Dermis blood vessel endothelial cell (primary cell): ENCODE results near the gene ABLIM3. TPM values are rescaled to one million over a fixed set of nuclear protein-coding genes. Genes with fewer than 3 reads are reported as not detected.

Experiments used
- DNase-seq: peaks from one replicate; pipeline ENCODE4 v3.0.0; 2010
- total RNA-seq: library from RNA; depleted of rRNA; stranded (reverse); fragments of >200 nt; gene quantifications from 2 replicates; pipeline ENCODE4 v1.2.3, GENCODE V29; 2014

Gene ABLIM3
- total RNA-seq, 1 donor from 2014 or later = 29.8 TPM

DNA sequence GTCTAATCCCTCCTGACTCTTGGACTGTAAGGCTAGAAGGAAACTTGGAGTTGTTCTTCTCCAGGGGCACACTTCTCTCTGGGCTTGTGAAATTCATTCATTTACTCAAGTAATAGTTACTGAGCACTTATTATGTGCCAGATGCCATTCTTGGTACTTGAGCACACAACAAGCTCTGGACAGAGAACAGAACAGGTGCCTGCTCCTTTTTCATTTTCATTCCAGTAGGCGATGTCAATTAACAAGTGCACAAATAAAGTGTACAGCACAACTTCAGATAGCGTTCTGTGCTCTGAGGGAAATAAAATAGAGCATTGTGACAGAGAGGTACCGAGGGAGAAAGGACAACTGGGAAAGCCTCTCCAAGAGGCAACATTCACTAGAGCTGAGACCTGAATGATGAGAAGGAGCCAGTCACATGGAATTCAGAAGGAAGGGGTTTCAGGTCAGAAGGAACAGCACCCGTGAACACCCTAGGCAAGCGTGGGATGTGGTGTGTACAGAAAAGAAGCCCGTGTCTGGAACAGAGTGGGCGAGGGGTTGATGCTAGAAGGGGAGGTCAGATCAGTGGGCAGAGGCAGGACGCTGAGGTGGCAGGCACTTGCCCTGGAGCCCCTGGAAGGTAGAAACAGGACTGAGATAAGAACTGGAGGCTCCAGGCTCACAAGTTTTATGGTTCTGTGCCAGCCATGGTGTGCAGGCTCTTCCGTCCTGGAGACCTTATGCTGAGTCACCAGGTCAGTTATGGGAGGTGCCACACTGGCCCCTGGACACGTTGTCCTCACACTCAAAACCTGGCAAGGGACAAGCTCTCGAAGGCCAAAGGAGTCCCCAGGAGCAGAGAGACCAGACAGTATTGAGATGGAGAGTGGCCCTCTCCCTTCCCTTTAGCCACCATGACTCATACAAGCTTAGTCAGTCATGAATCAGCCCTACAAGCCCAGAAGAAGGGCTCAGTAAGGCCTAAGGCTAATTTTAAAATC lies 7.2 kb upstream of the ABLIM3 start:
- DNase-seq = peak; percentile 82

DNA sequence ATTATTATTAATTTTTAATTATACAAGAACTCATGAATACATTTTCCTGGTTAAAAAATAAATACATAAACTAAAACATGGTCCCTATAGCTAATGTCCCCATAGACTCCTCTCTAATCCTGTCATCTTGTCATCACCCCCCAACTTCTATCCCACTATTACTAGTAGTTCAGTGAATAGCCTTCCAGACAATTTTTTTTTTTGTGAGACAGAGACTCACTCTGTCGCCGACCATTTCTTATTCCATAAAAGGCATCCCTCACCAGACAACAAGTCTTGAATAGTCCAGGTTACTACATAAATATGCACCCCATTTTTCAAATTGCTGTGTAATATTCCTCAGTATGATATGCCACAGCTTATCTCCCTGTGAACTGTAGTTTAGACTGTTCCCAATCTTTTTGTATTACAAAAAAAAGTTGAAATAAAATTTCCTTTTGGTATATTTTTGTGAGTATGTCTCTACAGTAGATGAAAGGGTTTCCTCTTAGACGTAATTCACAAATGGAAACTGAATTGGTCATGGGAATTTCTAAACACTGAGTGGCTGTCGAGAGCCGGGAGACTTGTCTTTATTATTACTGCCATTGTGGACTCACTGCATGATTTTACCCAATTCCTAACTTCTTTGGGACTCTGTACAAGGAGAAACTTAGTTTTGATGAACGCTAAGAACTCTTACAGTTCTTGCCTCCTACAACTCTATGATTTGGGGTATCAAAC lies 6.4 kb upstream of the ABLIM3 start:
- DNase-seq = no peak

DNA sequence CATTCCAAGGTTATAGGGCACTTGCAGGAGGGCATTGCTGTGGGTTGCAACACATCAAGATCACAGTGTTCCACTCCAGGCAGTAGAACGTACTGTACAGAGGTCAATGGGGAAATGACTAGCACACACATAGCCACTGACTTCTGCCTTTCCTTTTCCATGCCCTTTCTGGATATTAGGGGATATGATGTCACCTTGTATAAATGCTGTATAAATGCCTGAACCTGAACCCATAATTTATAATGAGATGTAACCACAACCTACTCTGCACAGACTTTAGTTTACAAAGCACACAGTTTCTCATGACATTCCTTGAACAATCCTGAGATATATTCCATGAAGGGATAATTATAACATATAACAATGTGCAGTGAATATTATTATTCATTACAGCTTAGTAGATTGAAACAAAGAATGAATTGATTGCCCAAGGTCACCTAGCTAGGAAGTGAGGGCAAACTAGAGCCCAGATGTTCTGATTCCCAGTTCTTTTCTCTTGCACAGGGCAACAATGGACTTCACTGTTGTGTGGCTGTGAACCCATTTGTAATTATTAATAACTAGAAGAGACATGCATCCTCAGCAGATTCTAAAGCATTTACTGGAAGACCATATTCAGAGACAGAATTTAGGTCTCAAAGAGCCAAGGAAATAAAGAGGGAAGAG lies 5.6 kb upstream of the ABLIM3 start:
- DNase-seq = peak; percentile 90

DNA sequence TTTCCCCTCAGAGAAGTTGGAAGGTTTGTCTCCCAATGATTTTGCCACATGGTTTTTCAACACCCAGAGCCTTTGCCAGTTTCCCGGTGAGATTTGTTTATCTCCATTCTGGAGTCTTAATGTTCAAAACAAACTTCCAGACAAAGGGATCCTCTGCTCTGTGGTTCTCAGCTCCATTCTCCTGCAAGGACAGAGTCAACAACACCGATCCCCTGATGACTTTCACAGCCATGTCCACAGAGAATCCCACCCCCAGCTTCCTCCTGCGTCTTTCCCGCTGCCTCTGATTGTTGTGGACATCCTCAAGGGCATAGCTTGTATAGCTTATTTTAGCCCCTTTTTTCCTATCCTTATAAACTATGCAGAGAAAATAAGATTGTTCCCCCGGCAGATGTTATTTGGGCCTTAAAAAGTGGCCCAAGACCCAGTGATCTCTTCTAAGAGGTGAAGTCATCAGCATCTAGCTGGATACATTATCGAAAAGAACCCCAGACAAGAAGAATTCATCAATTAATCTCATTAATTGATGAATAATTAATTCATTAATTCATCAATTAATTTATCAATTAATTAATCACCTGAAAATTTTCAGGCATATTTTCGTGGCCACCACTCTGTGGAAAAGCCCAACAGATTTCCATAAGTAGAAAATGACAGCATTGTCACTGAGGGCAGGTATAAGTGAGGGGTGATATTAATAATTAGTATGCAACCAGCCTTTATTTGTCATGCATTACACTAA lies 2.9 kb upstream of the ABLIM3 start:
- peak; percentile 30 for DNase-seq

DNA sequence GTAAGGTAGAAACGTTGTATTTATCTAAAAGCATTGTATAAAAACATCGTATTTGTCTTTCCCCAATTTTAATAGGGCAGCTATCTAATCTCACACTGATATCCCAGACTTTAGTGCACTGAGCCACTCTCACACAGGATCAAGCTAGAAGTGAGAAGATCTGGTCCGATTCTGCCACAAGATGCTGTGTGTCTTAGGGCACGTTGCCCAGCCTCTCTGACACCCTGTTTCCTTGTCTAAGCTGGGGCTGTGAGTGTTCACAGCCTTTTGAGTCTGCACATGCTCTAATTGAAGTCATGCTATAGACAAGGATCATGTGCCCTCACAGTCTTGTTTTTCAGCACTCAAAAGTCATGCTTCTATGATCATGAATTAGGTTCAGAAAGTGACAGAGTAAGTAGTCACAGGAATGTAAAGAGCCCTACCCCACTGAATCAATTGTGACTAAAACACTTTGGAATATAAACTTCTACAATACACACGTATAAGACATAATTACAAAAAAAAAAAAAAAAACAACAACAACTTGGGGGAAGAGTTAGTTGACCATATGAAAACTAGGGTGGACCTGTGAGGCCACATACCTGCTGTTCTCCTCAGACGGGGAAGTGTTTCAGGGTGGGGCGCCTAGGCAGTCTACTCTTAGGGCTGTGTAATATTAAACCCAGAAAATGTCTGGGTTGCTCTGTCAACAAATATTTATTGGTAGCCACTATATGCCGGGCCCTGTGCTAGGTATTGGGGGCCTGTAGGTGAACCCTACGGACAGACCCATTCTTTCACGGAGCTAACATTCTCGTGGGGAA lies 893 bp upstream of the ABLIM3 start:
- no peak for DNase-seq

DNA sequence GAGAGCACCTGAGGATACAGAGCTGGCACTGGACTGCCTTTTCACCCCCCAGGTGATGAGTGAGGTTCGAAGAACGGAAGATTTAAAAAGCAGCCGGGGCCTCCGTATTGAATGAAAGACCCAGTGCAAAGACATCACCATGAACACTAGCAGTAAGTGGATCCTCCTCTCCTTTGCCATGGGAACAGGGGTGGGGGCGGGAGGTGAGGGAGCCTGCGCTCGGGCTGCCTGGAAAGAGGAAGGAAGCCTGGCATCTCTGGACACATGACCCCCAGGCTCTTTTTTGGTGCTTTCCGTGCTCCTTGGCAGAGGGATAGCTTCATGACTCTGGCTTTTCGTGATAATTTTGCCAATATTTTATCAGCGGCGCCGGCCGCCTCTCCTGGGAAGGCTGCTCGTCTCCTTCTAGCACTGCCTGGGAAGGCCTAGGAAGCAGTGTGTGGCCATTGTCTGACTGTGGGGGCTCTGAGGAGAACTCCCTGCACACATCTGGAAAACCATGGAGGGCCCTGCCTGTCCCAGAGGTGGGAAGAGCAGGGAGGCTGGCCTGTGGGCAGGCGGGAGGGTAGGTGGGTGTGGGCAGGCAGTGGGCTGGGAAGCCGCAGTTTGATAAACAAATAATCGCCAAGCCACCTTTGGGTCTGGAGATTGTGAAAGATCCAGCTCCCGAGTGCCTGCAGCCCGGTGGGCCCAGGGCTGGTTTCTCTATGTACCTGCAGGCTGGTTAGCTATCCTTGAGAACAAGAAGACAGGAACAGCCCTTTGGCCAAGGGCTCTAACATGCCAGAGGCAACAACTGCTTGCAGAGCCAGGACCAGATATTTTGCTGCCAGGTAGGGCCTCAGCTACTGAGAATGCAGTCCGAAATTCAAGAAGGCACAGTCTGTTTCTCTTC lies 911 bp downstream of the ABLIM3 start:
- DNase-seq = peak; percentile 76

DNA sequence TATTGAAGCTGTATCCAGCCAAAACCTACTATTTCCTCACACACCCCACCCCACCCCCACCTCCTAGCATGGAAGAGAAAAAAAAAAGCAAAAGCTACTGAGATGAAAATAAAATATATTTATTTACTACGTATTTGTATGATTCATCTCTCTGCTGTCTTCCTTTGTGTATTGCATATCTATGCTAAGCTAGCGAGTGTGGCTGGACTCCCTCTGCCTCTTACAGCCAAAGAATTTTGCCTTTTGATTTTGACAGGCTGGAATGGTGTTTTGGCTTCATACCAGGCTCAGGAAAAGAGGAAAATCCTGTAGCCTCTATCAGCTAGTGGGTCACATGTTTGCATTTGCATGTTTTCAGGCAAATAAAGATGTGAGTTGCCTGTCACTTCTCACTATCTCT lies 2.2 kb downstream of the ABLIM3 start:
- peak; percentile 51 for DNase-seq

DNA sequence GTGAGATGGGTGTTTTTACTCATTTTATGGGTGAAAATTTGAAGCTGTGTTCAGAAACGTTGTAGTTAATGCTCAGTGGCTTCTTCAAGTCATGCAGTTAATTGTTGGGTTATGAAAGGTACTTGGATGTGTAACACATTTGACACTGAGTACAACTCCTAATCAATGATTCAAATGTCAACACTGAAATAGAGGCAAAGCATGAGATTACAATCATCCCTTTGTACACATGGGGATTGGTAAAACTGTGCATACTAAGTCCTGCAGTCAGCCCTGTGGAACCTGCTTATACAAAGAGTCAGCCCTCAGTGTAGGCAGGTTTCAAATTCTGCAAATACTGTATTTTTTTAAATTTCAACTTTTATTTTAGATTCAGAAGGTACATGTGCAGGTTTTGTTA lies 3.3 kb downstream of the ABLIM3 start:
- DNase-seq = no peak

DNA sequence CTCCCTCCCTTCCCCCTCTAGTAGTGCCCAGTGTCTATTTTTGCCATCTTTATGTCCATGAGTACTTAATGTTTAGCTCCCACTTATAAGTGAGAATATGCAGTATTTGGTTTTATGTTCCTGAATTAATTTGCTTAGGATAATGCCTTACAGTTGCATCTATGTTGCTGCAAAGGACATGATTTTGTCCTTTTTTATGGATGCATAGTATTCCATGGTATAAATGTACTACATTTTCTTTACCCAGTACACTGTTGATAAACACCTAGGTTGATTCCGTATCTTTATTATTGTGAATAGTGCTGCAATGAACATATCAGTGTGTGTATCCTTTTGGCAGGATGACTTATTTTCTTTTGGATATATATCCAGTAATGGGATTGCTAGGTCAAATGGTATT lies 3.8 kb downstream of the ABLIM3 start:
- DNase-seq = no peak

DNA sequence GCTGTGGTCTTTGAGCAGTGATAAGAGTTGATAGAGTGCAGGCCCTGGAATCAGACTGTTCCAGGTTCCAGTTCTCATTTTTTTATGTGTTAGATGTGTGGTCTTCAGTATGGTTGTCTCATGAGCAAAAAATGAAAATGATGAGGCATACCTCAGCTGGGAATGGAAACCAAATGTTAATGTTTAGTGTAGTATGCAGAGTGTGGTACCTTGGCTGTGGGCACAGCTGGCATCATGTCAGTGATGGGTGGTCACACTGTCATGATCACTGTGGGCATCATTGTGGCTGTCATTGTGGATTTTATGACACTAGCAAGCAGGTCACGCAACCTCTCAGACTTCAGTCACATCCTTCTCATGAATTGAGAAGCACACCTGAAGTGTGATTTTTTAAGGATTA lies 6.4 kb downstream of the ABLIM3 start:
- DNase-seq = no peak

DNA sequence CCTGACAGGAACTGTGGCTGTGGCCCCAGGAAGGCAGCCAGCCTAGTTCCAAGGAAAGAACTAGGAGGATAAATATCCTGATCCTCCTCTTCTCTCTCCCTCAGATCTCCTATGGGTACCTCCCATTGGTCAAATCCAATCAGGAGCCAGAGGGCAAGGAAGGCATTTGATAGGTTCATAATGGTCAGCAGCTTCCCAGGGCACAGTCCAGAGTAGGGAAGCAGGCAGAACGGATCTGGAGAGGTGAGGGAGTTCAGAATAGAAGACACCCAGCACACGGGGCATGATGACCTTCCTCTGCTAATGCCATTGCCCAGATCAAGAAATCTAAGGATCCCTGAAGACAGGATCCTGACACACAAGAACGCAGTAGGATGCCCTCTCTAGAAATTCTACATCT lies 8.6 kb downstream of the ABLIM3 start:
- DNase-seq = peak; percentile 57

DNA sequence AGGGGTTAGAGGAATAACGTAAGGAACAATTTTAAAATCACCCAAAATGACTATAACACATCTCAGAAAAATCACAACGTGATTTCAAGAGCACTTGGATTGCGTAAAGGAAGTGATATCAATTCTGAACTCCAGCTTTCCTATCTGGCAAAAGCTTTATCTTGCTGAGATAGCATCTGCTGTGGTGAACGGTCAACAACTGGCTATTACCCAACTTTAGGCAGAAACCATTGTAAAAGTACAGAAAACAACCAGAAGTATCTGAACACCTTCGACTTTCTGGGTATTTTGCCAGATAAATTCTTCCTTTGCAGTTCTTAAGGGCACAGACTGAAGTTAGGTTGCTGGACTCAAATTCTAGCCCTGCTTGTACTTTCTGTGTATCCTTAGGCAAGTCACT lies 9.2 kb downstream of the ABLIM3 start:
- peak; percentile 86 for DNase-seq

DNA sequence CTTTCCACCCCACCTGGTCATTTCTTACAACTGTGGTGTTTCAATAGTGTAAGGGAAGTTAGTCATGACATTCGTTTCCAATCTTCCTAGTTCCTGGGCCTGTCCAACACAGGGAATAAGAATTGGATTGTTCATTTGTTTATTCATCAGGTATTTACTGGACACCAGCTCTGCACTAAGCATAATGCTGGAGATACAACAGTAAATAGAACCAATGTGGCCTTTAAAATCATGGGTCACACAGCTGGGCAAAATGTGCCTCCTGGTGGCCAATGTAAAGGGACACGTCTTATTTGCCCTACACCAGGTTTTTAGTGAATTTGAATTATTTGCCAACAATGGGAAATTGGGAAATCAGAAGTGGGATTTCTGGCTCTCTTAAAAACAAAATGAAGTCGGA lies 10.4 kb downstream of the ABLIM3 start:
- DNase-seq = peak; percentile 67

DNA sequence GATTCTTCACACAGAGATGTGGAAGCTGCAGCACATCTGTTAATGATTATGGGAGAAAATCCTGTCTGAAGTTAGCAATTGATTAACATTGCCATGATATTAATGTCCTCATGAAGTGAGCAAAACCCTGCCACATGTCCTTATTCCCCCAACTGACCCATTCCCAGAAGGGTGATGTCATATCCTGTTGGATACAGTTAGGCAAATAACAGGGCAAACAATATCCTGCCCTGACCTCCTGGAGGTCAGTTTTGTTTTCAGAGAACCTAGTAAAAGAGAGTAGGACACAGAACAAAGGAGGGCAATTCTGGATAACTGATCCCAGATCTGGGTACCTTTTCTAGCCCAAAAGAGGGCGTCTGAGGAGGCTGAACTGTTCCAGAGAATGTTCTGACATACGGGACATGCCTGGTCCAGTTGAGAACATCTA lies 11.0 kb downstream of the ABLIM3 start:
- peak; percentile 84 for DNase-seq

DNA sequence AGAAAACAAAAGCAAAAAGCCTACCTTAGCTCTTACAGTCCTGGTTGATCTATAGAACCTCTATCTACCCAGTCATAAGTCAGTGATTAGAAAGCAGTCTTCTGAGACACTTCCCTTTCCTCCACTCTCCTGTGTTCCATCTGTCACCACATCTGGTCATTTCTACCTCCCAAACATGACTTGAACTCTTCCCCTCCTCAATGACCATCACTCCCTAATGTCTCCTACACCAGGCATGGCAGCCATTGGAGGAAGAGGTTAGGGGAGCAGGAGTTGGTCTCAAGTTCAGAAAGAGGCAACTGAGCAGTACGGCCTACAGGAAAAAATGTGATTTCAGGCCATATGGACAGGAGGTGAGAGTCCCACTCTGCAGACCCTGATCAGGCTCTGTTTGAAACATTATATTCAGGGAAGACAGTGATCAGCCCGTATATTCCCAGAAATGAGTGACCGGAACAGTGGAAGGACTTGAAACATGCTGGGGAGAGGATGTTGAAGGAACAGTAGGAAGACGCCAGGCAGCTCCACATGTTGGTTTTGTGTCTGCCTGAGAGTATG lies 12.0 kb downstream of the ABLIM3 start:
- DNase-seq = no peak

DNA sequence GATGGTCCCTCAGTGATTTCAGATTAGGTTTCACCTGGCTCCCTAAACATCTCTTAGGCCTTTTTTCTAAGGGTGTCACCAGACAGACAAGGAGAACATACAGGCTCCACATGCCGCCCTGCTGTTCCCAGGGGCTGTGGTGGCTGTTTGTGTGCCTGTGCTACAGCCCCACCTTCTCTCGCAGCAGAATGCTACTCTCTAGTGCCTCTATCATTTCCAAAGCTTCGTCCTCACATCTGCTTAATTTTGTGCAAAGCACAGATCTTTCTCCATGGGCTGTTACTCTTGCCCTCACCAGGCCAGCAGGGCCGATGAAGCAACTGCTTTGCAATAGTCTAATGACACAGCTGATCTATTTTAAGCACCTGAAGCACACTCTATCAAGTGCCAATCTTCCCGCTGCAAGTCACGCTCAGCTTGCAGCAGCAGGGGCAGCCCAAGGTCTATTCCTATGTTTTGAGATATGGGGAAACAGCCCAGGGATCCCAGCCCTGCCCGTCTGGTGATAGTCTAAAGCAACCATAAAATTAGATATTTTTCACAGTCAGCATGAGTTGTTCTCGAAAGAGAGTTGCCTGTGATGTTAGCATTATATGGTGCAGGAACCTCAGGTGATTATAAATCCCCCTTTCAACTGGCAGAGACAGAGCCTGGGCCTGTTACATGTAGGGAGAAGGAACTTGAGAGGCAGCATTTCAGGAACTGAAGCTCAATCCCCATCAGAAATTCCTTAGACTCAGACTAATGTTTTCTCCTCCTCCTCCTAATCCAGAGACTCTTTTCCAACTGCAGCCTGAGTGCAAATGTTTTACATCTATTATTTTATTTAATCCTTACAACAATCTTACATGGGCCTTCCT lies 12.7 kb downstream of the ABLIM3 start:
- no peak for DNase-seq

DNA sequence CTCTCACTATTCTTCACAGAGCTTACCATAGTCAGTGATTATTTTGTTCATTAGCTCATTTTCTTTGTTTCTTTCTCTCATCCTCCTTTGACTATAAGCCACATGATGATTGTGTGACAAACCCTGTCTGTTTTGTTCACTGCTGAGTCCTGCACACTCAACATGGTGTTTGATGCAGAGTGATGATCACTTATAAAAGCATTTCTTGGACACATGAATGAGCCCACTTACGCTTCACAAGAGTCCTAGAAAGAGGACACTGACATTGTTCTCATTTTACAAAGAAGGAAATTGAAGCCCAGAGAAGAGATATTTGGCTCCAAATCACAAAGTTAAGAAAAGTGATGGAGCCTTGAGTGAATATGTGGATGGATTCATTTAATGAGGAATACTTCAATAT lies 13.4 kb downstream of the ABLIM3 start:
- no peak for DNase-seq

DNA sequence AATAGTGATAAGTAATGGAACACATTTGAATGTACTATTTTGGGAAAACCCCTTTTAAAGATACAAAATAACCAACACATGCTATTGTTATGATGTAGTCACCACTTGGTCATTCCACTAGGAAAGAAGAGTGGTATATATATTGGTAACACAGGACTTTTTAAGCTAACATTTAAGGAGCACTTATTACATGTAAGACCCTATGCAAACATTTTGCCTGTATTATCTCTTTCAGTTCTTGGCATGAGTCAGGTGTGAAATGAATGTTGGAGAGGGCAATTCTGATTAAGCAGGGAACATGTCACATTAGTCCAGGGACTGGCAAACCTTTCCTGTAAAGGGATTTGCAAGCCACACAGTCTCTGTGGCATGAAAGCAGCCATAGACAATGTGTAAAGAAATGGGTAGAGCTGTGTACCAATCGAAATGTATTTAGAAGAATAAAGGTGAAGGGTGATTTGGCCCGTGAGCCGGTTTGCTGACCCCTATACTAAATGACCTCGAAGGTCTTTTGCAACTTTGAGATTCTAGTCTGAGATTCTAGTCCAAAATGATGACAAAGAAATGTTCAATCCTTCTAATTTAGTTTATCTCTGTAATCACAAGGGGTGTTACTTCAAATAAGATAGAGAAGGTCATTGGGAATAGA lies 15.3 kb downstream of the ABLIM3 start:
- no peak for DNase-seq

DNA sequence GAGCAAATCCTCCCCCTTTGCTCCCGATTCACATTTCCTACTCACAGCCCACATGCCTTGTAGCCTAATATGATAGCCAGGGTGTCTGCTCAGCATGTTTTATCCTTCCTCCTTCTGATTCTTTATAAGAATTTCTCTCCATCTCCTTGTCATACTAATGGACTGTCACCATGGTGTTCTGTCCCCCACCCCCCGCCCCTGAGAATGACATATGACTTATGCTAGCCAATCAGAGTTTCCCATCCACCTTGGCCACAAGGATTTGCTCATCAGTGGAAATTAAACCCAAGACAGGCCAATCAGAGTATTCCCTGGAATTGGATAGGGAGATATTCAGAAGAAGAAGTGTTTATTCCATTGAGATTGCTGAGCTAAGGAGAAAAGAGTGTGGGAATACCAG lies 16.0 kb downstream of the ABLIM3 start:
- no peak for DNase-seq
